Uterus (tissue), 2 donors: ENCODE data around the gene SNX12.

Source experiments
- POLR2A ChIP-seq, 2 donors: fragments of 450-650 bp; IDR thresholded peaks; one replicate each; pipeline ENCODE4 v1.6.1; 2016; ENCODE audit warnings: antibody characterized with exemption in 2 of 2, mild to moderate bottlenecking in 1 of 2, moderate library complexity in 1 of 2
- TF ChIP-seq, protein P1 (sequence below), 4 experiments: fragments of 200-600 bp in 2 of 4; fragments of 450-650 bp in 2 of 4; sonication (generic) in 2 of 4; IDR thresholded peaks; one replicate each; pipeline ENCODE4 v1.5.1; 2016 to 2019; ENCODE audit warnings: antibody characterized with exemption in 4 of 4, mild to moderate bottlenecking in 2 of 4, moderate library complexity in 1 of 4

DNA sequence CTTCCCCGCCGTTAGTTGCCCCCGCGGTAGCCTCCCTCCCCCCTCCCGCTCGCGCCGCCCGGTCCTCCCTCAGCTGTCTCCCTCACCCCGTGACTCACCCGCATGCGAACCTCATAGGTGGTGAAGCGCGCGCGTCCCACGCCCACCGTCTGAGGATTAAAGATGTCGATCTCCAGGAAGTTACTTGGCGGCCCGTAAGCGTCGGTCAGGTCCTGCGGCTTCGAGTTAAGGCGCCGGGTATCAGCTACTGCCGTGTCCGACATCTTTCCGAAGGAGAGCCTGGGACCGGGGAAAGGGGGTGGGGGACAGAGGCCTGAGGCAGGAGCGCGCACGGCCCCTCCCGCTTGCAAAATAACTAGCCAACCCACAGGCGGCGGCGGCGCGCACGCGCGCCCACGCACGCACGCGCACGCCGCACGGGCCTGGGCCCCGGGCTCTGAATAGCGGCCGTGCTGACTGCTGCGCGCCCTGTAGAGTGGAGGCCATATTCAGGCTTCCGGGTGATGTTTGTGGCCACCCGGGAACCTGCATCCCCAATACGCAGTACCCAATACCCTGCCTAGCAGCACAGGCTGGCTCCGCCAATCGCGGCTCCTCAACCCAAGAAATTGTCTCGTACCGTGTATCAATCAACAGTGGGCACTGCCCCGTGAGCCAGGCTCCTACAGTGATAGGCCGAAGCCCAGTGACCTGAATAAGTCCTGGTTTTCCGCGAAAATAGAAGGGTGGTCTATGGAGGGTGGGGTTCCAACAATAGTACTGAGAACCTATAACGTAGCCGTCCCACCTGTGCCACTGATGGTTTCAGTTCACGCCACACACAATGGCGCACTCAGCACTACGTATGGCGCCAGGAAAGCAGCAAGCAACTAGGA lies at the start of gene SNX12:
- TF ChIP-seq, protein P1, sequence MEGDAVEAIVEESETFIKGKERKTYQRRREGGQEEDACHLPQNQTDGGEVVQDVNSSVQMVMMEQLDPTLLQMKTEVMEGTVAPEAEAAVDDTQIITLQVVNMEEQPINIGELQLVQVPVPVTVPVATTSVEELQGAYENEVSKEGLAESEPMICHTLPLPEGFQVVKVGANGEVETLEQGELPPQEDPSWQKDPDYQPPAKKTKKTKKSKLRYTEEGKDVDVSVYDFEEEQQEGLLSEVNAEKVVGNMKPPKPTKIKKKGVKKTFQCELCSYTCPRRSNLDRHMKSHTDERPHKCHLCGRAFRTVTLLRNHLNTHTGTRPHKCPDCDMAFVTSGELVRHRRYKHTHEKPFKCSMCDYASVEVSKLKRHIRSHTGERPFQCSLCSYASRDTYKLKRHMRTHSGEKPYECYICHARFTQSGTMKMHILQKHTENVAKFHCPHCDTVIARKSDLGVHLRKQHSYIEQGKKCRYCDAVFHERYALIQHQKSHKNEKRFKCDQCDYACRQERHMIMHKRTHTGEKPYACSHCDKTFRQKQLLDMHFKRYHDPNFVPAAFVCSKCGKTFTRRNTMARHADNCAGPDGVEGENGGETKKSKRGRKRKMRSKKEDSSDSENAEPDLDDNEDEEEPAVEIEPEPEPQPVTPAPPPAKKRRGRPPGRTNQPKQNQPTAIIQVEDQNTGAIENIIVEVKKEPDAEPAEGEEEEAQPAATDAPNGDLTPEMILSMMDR (IDR thresholded peaks at IDR 0.05): peak in 2 of 4 experiments; percentile 84 to 93
- TF ChIP-seq POLR2A (IDR thresholded peaks at IDR 0.05): peak; percentile 45 to 59
